ENCODE results near the gene SARM1.

SARM1 gene

DNA sequence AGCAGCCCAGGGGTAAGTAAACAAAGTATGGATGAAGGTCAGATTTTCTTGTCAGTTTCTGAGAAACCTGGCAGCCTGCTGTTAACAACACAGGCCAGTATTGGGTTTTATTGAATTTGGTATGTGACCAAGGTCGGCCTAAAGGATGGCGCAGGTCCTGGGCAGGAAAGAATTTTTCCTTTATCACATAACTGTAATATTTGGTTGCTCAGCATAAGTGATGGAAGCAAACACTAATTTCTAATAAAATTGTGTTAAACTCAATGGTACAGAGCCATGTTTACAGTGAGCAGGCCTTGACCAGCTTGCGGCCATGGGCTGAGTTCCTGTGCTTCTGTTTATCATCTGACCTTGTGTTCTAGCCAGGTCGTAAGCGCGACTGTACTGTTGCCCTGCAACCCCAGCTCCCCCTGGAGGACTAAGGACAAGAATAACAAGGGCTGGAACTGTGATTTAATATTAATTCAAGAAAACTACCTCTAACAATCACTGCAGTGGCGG, 24.7 kb upstream of the SARM1 start:
- intact Hi-C loops (cut with micrococcal nuclease): no loop called here
- Mint-ChIP-seq H3K27ac (no peak overlapping the region), H3K27me3 (no peaks in the 10 kb centered on the region), H3K4me1 (ENCODE audit: low read depth) (no peaks in the 10 kb centered on the region), H3K9me3 (no peaks in the 10 kb centered on the region), H3K4me3 (no peak overlapping the region), H3K36me3 (ENCODE audit: low read depth) (peaks cover 100% of the 10 kb centered on the region)

- no peaks in the 10 kb centered on the region for H3K9me3 Mint-ChIP-seq
- no peaks in the 10 kb centered on the region for H3K4me1 Mint-ChIP-seq (ENCODE audit: low read depth)
- no peak overlapping the region for H3K4me3 Mint-ChIP-seq
- no peak overlapping the region for H3K27ac Mint-ChIP-seq
- H3K36me3 Mint-ChIP-seq (ENCODE audit: low read depth): peaks cover 100% of the 10 kb centered on the region
- no peaks in the 10 kb centered on the region for H3K27me3 Mint-ChIP-seq
- intact Hi-C loops (cut with micrococcal nuclease): no loop called here
Observed at GRCh38 chr17:28347261-28347891, 24.1 kb upstream of the SARM1 start.

- no peaks in the 10 kb centered on the region for H3K9me3 Mint-ChIP-seq
- intact Hi-C loops (cut with micrococcal nuclease): no loop called here
- peaks cover 100% of the 10 kb centered on the region for H3K36me3 Mint-ChIP-seq (ENCODE audit: low read depth)
- no peaks in the 10 kb centered on the region for H3K4me1 Mint-ChIP-seq (ENCODE audit: low read depth)
- H3K27me3 Mint-ChIP-seq: no peaks in the 10 kb centered on the region
- no peak overlapping the region for H3K4me3 Mint-ChIP-seq
- H3K27ac Mint-ChIP-seq: no peak overlapping the region
Observed at GRCh38 chr17:28348979-28349378, 22.5 kb upstream of the SARM1 start.

DNA sequence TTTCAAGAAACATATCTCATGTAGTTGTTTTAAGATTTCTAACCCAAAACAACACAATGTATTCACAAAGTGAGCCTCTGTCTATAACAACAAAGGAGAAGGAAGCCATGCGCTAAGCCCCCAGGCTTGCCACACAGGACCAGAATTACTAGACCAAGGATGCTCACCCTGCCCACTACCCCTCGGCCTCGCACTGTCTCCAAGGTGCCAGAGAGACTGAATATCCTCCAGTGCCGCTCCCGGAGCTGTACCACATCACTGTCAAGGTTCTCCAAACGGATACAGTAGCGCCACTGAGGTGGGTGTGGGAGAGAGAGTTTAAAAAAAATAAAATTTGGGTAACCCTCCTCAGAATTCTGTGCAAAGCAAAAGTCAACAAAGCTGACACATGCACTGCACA, 21.2 kb upstream of the SARM1 start:
- intact Hi-C loops (cut with micrococcal nuclease): no loop called here
- Mint-ChIP-seq H3K4me1 (ENCODE audit: low read depth) (no peaks in the 10 kb centered on the region), H3K27me3 (no peaks in the 10 kb centered on the region), H3K9me3 (no peaks in the 10 kb centered on the region), H3K36me3 (ENCODE audit: low read depth) (peaks cover 100% of the 10 kb centered on the region), H3K27ac (no peak overlapping the region), H3K4me3 (no peak overlapping the region)

- intact Hi-C loops (cut with micrococcal nuclease): loop anchor here (1.0 kb wide), 1 partner anchor 22 kb away; the partner anchor contains the start of genes IFT20 and TNFAIP1
Observed at GRCh38 chr17:28357061-28357900, 14.2 kb upstream of the SARM1 start, which contains the start of gene POLDIP2. POLDIP2 (minus strand) TSS chr17:28357527; CDS start chr17:28357448, 79 bp downstream.

GRCh38 chr17:28357901-28358197, 13.6 kb upstream of the SARM1 start:
- H3K27me3 Mint-ChIP-seq: no peaks in the 10 kb centered on the region
- no peaks in the 10 kb centered on the region for H3K9me3 Mint-ChIP-seq
- H3K4me3 Mint-ChIP-seq: peak overlapping the region; percentile 94
- peaks cover 77% of the 10 kb centered on the region for H3K36me3 Mint-ChIP-seq (ENCODE audit: low read depth)
- peak overlapping the region; percentile 95 for H3K27ac Mint-ChIP-seq
- intact Hi-C loops (cut with micrococcal nuclease): loop anchor here (1.0 kb wide), 1 partner anchor 23 kb away; the partner anchor contains the start of genes IFT20 and TNFAIP1
- peaks cover 21% of the 10 kb centered on the region for H3K4me1 Mint-ChIP-seq (ENCODE audit: low read depth)

More at GRCh38 chr17:28357061-28357900, 14.2 kb upstream of the SARM1 start, which contains the start of gene POLDIP2:
- peak within 1 kb of the TSS; percentile 95 for H3K27ac Mint-ChIP-seq
- no peaks in the 10 kb centered on the region for H3K27me3 Mint-ChIP-seq
- peaks cover 21% of the 10 kb centered on the region for H3K4me1 Mint-ChIP-seq (ENCODE audit: low read depth)
- no peaks in the 10 kb centered on the region for H3K9me3 Mint-ChIP-seq
- peaks cover 77% of the 10 kb centered on the region for H3K36me3 Mint-ChIP-seq (ENCODE audit: low read depth)
- H3K4me3 Mint-ChIP-seq: peak within 1 kb of the TSS; percentile 94

GRCh38 chr17:28363186-28363585, 8.3 kb upstream of the SARM1 start:
- Mint-ChIP-seq H3K27ac (no peak overlapping the region), H3K9me3 (no peaks in the 10 kb centered on the region), H3K36me3 (ENCODE audit: low read depth) (peaks cover 92% of the 10 kb centered on the region), H3K4me1 (ENCODE audit: low read depth) (peaks cover 3% of the 10 kb centered on the region), H3K27me3 (no peaks in the 10 kb centered on the region), H3K4me3 (no peak overlapping the region)
- intact Hi-C loops (cut with micrococcal nuclease): no loop called here

GRCh38 chr17:28363776-28364650, 7.5 kb upstream of the SARM1 start:
- Mint-ChIP-seq H3K27me3 (no peaks in the 10 kb centered on the region), H3K4me3 (no peak overlapping the region)

DNA sequence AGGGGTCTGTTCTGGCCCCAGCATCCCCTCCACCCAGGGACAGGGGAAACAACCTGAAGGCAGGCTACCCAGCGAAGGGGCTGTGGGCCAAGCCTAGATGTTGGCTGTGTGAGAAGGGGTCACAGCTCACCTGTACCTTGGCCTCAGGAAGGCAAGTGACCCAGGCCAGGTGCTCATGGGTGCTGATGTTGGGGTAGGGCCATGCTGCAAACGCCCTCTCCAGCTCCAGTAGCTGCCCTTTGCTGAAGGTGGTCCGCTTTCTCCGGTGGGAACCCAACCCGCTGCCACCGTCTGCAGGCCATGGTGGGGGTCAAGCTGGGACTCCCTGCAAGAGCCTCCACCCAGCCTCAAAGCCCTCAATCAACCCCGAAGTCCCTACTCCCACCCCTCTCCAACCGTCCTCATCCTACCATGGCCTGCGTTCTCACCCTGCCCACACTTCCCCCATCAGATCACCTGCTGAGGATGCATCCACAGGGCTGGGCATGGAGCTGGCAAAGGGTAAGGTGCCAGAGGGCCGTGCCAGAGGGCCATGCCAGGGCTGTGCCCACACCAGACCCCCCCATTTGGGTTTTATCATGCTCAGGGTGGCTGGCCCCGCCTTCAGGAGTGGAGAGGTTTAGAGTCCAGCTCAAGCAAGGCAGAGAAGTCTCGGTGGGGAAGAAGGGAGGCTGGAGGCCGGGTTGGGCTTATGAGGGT, 6.7 kb upstream of the SARM1 start, which contains the start of gene SEBOX:
Gene SEBOX (minus strand): TSS at position 535 of the 699 bp plus-strand sequence. CDS start 48 bp downstream, at position 487.
- H3K4me1 Mint-ChIP-seq (ENCODE audit: low read depth): peaks cover 4% of the 10 kb centered on the region
- H3K36me3 Mint-ChIP-seq (ENCODE audit: low read depth): peaks cover 86% of the 10 kb centered on the region
- intact Hi-C loops (cut with micrococcal nuclease): no loop called here
- H3K27me3 Mint-ChIP-seq: no peaks in the 10 kb centered on the region
- H3K27ac Mint-ChIP-seq: no peak within 1 kb of the TSS
- H3K4me3 Mint-ChIP-seq: no peak within 1 kb of the TSS
- H3K9me3 Mint-ChIP-seq: no peaks in the 10 kb centered on the region

More at GRCh38 chr17:28363776-28364650, 7.5 kb upstream of the SARM1 start:
- peaks cover 87% of the 10 kb centered on the region for H3K36me3 Mint-ChIP-seq (ENCODE audit: low read depth)
- no peak overlapping the region for H3K27ac Mint-ChIP-seq
- no peaks in the 10 kb centered on the region for H3K4me1 Mint-ChIP-seq (ENCODE audit: low read depth)
- intact Hi-C loops (cut with micrococcal nuclease): no loop called here
- H3K9me3 Mint-ChIP-seq: no peaks in the 10 kb centered on the region

DNA sequence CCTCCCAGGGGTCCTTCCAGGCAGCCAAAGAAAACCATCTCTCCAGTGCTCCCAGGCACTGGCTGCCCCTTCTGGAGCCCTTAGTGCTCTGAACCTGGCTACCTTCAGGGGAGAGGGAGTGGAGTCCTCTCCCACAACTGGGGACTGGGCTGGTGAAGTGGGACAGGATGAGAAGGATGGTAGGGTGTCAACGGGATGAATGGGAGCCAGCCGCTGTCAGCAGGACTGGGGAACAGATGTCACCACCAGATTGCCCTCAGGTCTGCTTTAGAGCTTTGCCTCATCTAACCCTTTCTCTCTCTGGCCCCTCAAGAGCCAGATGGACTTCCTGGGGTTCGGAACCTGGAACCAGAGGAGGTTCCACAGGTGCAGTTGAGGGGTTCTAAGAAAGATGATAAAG, 6.0 kb upstream of the SARM1 start:
- Mint-ChIP-seq H3K4me3 (no peak overlapping the region), H3K36me3 (ENCODE audit: low read depth) (peaks cover 79% of the 10 kb centered on the region), H3K9me3 (no peaks in the 10 kb centered on the region), H3K27me3 (no peaks in the 10 kb centered on the region), H3K4me1 (ENCODE audit: low read depth) (peaks cover 11% of the 10 kb centered on the region), H3K27ac (no peak overlapping the region)
- intact Hi-C loops (cut with micrococcal nuclease): no loop called here

DNA sequence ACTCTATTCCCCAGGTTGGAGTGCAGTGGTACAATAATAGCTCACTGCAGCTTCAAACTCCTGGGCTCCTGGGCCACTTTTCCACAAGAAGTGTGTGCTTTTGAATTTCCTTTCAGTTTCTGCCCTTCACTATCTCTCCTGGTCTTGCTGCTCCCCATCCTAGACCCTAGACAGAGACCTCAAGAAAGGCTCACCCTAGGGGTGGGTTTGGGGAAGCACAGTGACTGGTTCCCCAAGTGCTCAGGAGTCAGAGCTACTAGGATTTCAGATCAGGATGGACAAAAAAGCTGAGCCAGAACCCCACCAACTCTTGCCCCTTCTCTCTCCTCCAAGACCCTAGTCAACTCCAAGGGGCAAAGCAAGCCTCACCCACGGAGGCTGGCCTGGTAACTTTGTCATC, 4.9 kb upstream of the SARM1 start:
- Mint-ChIP-seq H3K36me3 (ENCODE audit: low read depth) (peaks cover 68% of the 10 kb centered on the region), H3K27me3 (peaks cover 2% of the 10 kb centered on the region), H3K27ac (no peak overlapping the region), H3K4me3 (no peak overlapping the region), H3K4me1 (ENCODE audit: low read depth) (peaks cover 19% of the 10 kb centered on the region), H3K9me3 (no peaks in the 10 kb centered on the region)
- intact Hi-C loops (cut with micrococcal nuclease): no loop called here

GRCh38 chr17:28367641-28368305, 3.7 kb upstream of the SARM1 start:
- intact Hi-C loops (cut with micrococcal nuclease): no loop called here
- H3K4me3 Mint-ChIP-seq: no peak overlapping the region

More at GRCh38 chr17:28367641-28368305, 3.7 kb upstream of the SARM1 start:
- Mint-ChIP-seq H3K27me3 (peaks cover 13% of the 10 kb centered on the region), H3K9me3 (no peaks in the 10 kb centered on the region), H3K4me1 (ENCODE audit: low read depth) (peaks cover 31% of the 10 kb centered on the region), H3K36me3 (ENCODE audit: low read depth) (peaks cover 56% of the 10 kb centered on the region), H3K27ac (no peak overlapping the region)
